ENCODE results near the gene DOCK2.

DNA sequence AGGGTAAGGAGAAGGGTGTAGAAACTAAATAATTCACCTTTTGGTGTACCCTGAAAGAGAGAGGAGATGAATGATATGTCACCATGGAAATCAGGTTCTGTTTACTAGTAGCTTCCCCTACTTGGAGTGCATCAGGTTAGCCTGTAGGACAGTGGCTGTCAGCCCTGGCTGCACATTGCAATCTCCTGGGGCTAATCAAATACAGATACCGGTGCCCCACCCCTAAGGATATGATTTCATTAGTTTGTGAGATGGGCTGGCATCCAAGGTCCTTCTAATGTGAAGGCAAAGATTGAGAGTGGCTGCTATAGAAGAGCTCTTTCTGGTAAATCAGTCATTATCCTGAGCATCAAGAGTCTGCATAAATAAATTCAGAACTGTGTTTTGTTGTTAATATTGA is 296.1 kb downstream of the DOCK2 start:
- TF ChIP-seq, protein P1, sequence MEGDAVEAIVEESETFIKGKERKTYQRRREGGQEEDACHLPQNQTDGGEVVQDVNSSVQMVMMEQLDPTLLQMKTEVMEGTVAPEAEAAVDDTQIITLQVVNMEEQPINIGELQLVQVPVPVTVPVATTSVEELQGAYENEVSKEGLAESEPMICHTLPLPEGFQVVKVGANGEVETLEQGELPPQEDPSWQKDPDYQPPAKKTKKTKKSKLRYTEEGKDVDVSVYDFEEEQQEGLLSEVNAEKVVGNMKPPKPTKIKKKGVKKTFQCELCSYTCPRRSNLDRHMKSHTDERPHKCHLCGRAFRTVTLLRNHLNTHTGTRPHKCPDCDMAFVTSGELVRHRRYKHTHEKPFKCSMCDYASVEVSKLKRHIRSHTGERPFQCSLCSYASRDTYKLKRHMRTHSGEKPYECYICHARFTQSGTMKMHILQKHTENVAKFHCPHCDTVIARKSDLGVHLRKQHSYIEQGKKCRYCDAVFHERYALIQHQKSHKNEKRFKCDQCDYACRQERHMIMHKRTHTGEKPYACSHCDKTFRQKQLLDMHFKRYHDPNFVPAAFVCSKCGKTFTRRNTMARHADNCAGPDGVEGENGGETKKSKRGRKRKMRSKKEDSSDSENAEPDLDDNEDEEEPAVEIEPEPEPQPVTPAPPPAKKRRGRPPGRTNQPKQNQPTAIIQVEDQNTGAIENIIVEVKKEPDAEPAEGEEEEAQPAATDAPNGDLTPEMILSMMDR (conservative IDR thresholded peaks at IDR 0.05) = no peak
- TF ChIP-seq ZFX (IDR thresholded peaks at IDR 0.05) = no peak
